NCI-H82 treated with DMSO at 0.1 percent for 48 hours (cell line): ENCODE data around the gene WWC1.

Experiments
- DNase-seq: peaks from one replicate; lab custom pipeline; 2025; ENCODE audit not compliant: unreplicated experiment; lab: John Stamatoyannopoulos, UW

Gene WWC1

DNA sequence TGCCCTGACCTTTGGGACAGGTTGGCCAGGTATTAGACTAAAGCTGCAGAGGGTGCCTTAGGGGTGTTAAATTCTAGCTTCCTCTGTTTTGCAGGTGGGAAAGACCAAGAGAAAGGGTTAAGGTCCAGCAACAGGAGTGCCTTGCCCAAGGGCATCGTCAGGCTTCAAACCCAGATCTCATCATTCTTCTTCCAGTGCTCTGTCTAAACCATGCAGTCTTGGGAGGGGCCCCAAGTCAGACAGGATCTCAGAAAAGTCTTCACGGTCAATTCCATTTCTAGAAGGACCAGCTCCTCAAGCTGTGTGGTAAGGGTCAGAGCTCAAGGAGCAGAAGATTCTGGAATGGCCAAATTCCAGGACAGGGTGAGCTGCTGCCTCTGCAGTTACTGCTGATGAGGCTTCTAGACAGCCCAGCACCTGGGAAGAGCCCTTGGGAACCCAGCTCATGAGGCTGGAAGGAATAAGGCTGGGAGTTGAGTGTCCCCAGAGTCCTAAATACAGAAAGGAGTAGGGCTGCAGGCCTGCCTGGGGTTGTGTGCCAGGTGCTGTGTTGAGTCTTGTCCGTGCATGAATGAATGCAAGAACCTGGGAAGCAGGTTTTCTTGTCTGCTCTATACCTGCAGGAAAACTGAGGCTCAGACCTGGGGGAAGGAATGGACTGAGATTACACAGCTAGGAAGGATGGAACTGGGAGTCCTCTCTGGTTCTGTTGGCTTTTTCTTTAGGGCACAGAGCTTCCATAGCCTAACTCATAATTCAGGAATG is 69.3 kb downstream of the WWC1 start:
- no peak for DNase-seq

DNA sequence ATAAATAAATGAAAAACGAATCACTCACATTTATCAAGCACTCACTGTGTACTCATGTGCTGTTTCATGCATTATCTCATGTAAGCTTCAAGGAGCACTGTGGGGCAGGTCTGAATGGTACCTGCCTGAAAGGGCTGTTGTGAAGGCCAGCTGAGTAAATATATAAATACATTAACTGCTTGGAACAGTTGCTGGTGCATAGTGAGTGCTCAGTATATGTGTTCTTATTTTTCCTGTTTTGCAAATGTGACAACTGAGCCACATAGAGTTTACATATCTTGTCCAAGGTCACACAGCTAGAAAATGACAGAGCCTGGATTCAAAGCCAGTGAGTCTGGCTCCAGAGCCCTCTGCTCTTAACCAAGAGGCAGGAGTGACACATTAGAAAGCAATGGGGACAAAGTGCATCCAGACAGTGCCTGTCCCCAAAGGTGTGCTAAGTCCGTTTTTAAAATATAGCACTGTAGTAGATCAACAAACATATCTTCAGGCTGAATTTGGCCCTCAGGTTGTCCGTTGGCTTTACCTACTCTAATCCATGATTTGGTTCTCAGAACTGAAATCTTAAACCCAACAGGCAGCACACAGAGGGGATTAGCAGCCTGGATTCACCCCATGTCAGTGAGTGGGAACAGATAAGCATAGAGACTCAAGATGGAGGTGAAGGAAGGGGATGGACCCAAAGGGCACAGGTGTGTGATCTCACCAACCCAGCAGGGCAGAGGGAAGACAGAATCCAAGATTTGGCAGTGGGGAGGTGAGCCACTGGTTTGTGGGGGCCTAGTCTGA is 70.8 kb downstream of the WWC1 start:
- DNase-seq = no peak

- DNase-seq = no peak
These were observed 72.8 kb downstream of the WWC1 start for GRCh38 chr5:168364151-168364661.

DNA sequence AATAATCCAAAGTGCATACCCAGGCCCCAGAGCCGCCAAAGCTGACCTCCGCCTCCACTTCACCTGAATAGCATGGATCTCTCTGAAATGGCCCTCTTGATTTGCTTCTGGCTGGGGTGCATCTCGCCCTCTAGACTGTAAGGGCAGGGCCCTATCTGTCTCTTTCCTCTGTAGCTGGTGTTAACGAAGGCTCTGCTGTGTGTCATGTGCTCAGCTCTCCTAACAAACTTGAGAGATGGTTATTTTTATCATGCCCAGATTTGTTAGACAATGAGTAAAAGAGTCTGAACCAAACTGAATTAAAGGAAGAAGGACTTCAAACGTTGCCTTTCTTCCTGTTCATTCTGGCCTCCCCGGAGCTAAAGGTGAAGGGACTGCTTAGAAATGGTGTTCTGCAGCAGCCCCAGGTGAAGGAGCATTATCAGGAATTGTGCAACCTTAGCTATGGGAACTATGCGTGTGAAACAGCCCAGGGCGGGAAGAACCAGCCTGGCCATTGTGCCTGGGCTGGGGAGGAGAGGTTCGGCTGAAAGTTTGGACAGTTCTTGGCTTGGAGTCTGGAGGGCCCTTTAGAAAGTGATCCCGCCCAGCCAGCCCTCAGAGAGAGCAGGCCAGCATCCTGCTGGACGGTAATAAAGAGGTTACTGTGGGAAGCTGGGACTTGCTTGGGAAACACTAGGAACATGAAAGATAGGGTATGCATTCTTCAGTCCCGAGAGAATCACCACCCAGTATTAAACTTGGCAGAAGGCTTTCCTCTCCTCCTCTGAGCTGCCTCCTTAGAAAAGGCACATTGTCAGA is 73.5 kb downstream of the WWC1 start:
- DNase-seq = no peak

GRCh38 chr5:168365581-168366081 is 74.2 kb downstream of the WWC1 start:
- no peak for DNase-seq

DNA sequence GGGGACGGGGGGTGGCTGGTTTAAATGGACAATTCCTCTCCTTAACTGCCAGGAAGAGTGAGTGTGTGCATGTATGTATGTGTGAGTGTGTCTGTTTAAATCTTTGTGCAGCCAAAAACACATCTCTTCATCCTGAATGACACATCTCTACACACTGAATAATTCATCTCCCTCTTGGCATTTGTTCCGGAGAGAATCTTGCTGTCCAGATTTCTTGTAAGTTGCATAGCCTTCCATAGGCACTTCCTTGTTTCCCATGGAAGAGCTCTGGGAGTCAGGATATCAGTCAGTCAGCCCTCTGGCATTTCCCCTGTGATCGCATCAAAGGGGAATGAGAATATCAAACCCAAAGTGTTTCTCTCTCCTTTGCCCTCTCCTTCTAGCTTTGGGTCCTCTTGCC is 74.7 kb downstream of the WWC1 start:
- no peak for DNase-seq

DNA sequence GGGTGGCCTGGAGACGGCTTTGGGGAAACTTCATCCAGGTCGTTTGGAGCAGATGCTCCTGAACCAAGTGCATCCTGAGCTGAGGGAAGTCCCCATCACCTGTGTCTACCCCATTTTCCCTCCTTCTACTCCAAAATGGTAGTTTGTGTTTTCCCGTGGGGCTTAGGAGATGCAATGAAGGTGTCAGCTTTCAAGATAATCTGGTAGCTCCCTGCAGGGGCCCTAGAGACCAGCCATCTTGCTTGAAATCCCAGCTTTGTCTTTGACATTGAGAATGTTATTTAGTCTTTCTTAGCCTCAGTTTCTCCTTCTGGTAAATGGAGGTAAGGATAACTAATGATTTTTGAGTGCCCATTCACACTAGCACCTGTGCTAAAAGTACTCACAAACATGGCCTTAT is 77.4 kb downstream of the WWC1 start:
- DNase-seq = no peak

DNA sequence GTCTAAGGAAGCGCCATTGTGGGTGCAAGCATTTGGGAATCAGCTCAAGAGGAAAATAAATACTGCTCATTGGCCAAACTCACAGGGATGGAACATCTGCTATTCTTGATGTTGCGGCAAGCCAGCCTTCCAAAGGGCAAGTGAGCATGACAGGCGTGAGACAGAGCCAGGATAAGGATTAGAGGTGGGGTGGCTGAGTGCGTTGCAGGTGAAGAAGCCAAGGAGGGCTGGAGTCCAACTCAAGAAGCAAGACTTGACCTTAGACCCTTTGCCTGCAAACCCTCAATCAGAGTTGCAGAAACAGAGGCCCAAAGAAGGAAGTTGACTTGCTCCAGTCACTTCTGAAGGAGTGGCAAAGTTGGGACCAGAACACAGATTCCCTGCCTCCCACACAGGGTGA is 79.4 kb downstream of the WWC1 start:
- peak; percentile 5 for DNase-seq

- DNase-seq = peak; percentile 86
These were observed 81.0 kb downstream of the WWC1 start for GRCh38 chr5:168372356-168372946.

- no peak for DNase-seq
These were observed 83.1 kb downstream of the WWC1 start for GRCh38 chr5:168374532-168374931.

GRCh38 chr5:168375214-168375613 is 83.8 kb downstream of the WWC1 start:
- no peak for DNase-seq

GRCh38 chr5:168377525-168377924 is 86.1 kb downstream of the WWC1 start:
- no peak for DNase-seq

DNA sequence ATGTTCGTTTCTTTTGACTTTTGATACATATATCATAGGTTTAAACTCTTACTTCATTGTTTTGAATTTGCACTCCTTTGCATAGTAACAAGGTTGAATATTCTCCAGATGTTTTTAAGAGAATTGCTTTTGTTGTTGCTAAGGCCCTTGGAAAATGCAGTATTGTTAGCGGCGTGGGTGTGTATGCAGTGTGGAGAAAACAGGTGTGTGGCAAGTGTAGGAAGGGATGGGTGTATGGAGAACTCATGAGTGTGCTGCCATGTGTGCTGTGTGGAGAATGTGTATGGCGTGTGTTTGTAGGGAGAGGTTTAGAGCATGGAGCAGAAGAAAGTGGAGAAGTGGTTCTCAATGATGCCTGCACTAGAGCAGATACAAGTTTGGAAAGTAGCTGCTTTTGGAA is 87.3 kb downstream of the WWC1 start:
- no peak for DNase-seq

DNA sequence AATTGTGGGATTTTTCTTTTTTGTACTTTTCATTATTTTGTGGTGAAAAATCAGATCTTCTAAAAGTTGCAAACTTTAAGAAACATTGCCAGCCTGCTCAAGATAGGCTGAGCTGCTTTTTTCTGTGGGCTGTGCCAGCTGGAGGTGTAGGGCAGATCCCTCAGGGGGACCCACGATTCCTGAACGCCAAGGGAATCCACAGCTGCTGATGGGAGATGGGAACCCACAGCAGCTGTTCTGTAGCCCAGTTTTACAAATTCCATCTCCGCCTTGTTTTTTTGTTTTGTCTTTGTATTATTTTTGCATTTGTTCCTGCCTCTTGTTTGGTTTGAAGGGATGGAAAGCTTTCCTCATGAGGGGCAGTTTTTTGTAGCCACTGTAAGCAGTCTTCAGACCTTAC is 91.0 kb downstream of the WWC1 start:
- DNase-seq = no peak

DNA sequence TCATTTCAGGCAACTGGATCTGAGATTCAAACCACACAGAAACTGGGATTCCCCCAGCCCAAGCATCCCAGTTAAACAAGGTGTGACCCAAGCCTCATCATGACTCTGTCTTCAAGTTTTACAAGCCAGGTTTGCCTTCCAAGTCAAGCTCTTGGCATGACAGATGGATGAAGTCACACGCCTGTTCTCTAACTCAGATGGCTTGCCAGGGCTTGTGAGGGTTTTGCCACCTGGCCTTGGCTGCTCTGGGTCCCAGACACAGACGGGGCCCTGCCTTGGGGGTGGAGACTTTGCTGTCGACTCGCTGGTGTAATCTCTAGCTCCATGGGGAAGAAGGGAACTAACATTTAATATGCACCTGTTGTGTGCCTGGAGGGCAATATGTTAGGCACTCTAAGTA is 99.0 kb downstream of the WWC1 start:
- DNase-seq = no peak

DNA sequence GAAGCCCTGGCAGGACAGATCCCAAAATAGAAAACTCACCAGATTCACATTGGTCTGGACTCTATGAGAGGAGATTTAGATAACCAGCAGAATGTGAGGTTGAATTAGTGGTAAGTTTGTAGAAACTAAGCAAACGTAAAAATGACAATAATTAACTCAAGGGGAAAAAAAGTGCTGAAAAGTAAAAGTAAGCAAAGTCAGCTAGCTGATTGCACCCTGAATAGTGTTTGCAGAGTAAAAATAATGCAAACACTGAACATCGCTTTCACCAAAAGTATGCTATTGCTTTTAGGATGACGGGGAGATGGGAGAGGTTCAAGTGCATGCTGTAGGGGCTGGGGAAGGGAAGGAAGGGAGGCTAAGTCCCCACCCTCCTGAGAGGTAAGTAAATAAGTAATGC is 102.3 kb downstream of the WWC1 start:
- no peak for DNase-seq

- DNase-seq = no peak
These were observed 109.2 kb downstream of the WWC1 start for GRCh38 chr5:168400429-168401220.

DNA sequence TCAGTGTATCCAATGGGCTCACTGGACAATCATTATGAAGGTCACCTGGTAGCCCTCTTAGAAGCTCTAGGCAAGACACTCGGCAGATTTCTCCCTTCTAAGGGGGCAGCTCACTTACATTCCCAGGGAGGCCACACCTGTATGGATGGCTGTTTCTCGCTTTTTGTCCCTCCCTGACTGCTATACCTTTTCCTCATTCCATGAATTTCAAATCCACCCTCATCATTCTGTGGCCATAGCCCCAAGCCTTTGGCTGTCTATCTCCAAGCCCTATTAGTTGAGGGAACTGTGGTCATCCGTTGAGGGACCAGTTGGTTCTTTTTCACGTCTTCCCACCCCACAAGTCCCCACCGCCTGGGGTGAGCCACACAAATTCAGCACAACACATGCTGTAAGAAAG is 109.8 kb downstream of the WWC1 start:
- DNase-seq = no peak

DNA sequence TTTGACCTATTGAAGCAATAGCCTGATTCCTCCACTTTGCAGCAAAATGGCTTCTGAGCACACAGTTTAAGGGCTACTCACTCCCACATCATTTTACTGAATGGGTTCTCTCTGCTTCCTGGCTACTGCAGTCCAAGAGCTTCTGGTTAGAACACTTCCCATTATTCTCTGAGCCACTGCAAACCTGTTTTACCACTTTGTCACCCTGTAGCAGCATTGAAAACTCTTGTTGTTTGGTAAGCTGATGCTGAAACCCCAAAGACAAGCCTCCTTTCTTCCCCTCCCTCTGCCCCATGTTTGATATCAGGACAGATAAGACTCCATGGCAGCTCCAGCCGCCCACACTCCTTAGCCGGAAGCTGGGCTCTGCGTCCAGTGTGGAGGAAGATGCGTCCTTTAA is 110.4 kb downstream of the WWC1 start:
- DNase-seq = no peak

GRCh38 chr5:168404365-168404764 is 112.9 kb downstream of the WWC1 start:
- DNase-seq = no peak
